HepG2 (cell line): Measurements from ENCODE around the gene RBM5. TPM values are rescaled to one million over a fixed set of nuclear protein-coding genes. Genes with fewer than 3 reads are reported as not detected.

Source experiments
- AHDC1 ChIP-seq: sonication (generic); formaldehyde crosslinking; IDR thresholded peaks from 2 replicates; pipeline ENCODE4 v1.5.1; 2020; ENCODE audit warnings: mild to moderate bottlenecking, missing genetic modification reagents, borderline replicate concordance
- HES4 ChIP-seq: sonication (generic); formaldehyde crosslinking; IDR thresholded peaks from 2 replicates; pipeline ENCODE4 v1.9.0; 2021; ENCODE audit warnings: mild to moderate bottlenecking, missing genetic modification reagents, borderline replicate concordance
- RFX5 ChIP-seq: IDR thresholded peaks from 2 replicates; pipeline ENCODE4 v1.6.1; 2011; ENCODE audit warnings: low read depth, low read length, improper control_type of control experiment
- SIX4 ChIP-seq: sonication (generic); formaldehyde crosslinking; IDR thresholded peaks from 2 replicates; pipeline ENCODE4 v1.4.0; 2020; ENCODE audit warnings: missing genetic modification reagents
- SP1 ChIP-seq, 2 experiments: fragments of 450-650 bp in 1 of 2; sonication (generic) in 1 of 2; formaldehyde crosslinking in 1 of 2; IDR thresholded peaks; 2 replicates each; pipeline versions ENCODE4 v1.4.0 to v1.6.1; 2016 to 2020; ENCODE audit warnings: missing genetic modification reagents in 1 of 2
- ZNF451 ChIP-seq: sonication (generic); formaldehyde crosslinking; IDR thresholded peaks from 2 replicates; pipeline ENCODE4 v1.5.0; 2020; ENCODE audit warnings: mild to moderate bottlenecking, missing genetic modification reagents
- ZNF512B ChIP-seq: sonication (generic); formaldehyde crosslinking; IDR thresholded peaks from 2 replicates; pipeline ENCODE4 v1.5.1; 2020; ENCODE audit warnings: missing genetic modification reagents, mild to moderate bottlenecking, borderline replicate concordance
- polyA plus RNA-seq, 8 experiments: library from polyadenylated mRNA; depleted of rRNA in 3 of 8; stranded (reverse) in 7 of 8; unstranded in 1 of 8; fragments of >200 nt; fragmentation: Illumina TruSeq in 4 of 8; extraction: Trizol in 4 of 8; gene quantifications; 2 replicates each; pipeline versions ENCODE4 v1.2.1 to v1.2.3, GENCODE V29; 2011 to 2016; ENCODE audit warnings: low read depth in 4 of 8, missing spikeins in 1 of 8, mixed read lengths in 1 of 8; ENCODE audit not compliant: insufficient read depth in 1 of 8
- total RNA-seq, 5 experiments: library from RNA; depleted of rRNA; stranded (reverse); fragments of >200 nt; fragmentation: Illumina TruSeq; extraction: Trizol; gene quantifications; 2 replicates each; pipeline ENCODE4 v1.2.3, GENCODE V29; 2016; ENCODE audit warnings: low read depth in 1 of 5
- TF ChIP-seq, protein P1 (sequence below): sonication (generic); formaldehyde crosslinking; IDR thresholded peaks from 2 replicates; pipeline ENCODE4 v1.5.0; 2020; ENCODE audit warnings: missing genetic modification reagents, mild to moderate bottlenecking, borderline replicate concordance
- TF ChIP-seq, protein P2 (sequence below): sonication (generic); formaldehyde crosslinking; IDR thresholded peaks from 2 replicates; pipeline ENCODE4 v1.4.0; 2020; ENCODE audit warnings: missing genetic modification reagents, borderline replicate concordance

The RBM5 gene
- total and polyA plus RNA-seq, 2 of the 13 experiments (the other 11 are each of a cell fraction or from before 2014, with no cell fraction given) = 106 to 204 TPM

DNA sequence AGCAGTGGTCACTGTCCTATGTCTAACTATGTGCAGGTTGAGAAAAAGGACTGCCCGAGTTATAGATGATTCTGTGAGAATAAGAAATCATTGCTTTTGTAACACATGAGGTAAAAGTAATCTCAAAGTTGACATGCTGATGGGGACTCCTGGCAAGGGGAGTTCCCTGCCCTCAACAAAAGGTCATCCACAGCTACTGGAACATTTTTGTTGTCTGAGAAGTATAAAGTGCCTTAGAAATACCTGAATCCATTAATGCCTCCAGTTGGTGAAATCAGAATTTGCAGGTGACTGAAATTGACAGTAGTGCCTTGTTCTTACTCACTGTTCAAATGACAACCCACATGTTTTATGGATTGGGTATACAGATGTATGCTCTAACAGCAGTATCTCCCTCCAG, 43.7 kb upstream of the RBM5 start (continued):
- TF ChIP-seq, protein P1, sequence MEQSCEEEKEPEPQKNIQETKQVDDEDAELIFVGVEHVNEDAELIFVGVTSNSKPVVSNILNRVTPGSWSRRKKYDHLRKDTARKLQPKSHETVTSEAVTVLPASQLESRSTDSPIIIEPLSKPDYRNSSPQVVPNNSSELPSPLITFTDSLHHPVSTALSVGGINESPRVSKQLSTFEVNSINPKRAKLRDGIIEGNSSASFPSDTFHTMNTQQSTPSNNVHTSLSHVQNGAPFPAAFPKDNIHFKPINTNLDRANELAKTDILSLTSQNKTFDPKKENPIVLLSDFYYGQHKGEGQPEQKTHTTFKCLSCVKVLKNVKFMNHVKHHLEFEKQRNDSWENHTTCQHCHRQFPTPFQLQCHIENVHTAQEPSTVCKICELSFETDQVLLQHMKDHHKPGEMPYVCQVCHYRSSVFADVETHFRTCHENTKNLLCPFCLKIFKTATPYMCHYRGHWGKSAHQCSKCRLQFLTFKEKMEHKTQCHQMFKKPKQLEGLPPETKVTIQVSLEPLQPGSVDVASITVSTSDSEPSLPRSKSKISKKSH = no peak
- TF ChIP-seq SP1 (IDR thresholded peaks at IDR 0.05) (no peak), SP1 (CRISPR knock-in tag; IDR thresholded peaks at IDR 0.05) (no peak), HES4 (no peak), RFX5 (no peak), ZNF512B (CRISPR knock-in tag) (no peak), SIX4 (no peak), ZNF451 (no peak), AHDC1 (CRISPR knock-in tag) (no peak)
- TF ChIP-seq, protein P2, sequence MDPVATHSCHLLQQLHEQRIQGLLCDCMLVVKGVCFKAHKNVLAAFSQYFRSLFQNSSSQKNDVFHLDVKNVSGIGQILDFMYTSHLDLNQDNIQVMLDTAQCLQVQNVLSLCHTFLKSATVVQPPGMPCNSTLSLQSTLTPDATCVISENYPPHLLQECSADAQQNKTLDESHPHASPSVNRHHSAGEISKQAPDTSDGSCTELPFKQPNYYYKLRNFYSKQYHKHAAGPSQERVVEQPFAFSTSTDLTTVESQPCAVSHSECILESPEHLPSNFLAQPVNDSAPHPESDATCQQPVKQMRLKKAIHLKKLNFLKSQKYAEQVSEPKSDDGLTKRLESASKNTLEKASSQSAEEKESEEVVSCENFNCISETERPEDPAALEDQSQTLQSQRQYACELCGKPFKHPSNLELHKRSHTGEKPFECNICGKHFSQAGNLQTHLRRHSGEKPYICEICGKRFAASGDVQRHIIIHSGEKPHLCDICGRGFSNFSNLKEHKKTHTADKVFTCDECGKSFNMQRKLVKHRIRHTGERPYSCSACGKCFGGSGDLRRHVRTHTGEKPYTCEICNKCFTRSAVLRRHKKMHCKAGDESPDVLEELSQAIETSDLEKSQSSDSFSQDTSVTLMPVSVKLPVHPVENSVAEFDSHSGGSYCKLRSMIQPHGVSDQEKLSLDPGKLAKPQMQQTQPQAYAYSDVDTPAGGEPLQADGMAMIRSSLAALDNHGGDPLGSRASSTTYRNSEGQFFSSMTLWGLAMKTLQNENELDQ = no peak
